ENCODE measurements around the gene AQP9. TPM values are rescaled to one million over a fixed set of nuclear protein-coding genes. Genes with fewer than 3 reads are reported as not detected.

AQP9 gene
- total RNA-seq, 1 donor from 2014 or later = not detected

DNA sequence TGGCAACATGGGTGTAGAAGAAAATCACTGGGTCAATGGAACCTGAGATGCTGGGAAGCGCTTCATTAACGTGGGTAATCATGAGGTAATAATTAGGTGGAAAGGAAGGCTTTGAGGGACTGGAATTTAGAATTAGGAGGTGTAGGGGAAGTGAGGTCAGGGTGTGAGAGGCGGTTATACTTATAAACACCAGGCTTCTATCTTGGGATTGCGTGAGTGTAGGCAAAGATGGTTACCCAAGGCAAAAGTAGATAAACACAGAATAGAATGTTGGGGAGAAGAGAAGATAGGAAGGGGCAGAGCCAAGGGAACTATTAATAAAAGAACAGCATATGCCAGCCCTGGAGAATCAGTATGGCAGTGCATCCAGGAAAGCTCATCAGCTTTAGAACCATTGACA is 3.3 kb upstream of the AQP9 start:
- Mint-ChIP-seq H3K4me3 (no peak overlapping the region), H3K4me1 (no peaks in the 10 kb centered on the region), H3K9me3 (no peaks in the 10 kb centered on the region), H3K27ac (ENCODE audit: unreplicated experiment) (no peak overlapping the region), H3K27me3 (ENCODE audit: low read depth) (peaks cover 10% of the 10 kb centered on the region), H3K36me3 (ENCODE audit: low read depth) (no peaks in the 10 kb centered on the region)
- TF ChIP-seq, protein P1, sequence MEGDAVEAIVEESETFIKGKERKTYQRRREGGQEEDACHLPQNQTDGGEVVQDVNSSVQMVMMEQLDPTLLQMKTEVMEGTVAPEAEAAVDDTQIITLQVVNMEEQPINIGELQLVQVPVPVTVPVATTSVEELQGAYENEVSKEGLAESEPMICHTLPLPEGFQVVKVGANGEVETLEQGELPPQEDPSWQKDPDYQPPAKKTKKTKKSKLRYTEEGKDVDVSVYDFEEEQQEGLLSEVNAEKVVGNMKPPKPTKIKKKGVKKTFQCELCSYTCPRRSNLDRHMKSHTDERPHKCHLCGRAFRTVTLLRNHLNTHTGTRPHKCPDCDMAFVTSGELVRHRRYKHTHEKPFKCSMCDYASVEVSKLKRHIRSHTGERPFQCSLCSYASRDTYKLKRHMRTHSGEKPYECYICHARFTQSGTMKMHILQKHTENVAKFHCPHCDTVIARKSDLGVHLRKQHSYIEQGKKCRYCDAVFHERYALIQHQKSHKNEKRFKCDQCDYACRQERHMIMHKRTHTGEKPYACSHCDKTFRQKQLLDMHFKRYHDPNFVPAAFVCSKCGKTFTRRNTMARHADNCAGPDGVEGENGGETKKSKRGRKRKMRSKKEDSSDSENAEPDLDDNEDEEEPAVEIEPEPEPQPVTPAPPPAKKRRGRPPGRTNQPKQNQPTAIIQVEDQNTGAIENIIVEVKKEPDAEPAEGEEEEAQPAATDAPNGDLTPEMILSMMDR (conservative IDR thresholded peaks at IDR 0.05) = no peak
- DNase-seq (ENCODE audit: low read depth, low spot score) = no peak

DNA sequence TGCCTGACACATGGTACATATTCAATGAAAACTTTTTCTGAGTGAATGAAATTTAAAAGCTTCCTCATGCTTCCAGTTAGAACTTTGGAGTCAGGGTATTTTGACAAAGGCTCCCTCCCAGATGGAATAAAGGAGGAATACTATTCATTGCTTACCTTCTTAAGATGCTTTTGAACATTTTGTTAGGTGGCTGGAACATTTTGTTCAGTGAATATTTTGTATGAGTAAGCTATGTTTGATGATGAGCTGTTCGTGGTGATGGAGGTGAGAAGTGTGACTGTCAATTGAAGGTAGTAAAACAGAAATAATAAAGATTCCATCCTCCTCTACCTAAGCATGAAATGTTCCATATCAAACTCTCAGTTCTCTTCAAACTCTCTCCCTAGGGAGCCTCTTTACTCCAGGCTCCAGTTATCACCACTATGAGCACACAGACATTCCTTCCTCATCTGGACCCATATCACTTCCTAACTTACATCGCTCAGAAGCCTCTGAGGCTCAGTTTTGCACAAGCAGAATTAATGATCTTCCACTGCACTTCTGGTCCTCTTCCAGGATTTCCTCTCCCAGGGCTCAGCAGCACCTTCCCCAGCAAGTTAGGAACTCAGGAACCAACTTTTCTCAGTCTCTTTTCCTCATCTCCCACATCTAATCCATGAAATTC is 2.5 kb upstream of the AQP9 start:
- H3K4me1 Mint-ChIP-seq = no peaks in the 10 kb centered on the region
- peaks cover 10% of the 10 kb centered on the region for H3K27me3 Mint-ChIP-seq (ENCODE audit: low read depth)
- DNase-seq (ENCODE audit: low read depth, low spot score) = no peak
- H3K9me3 Mint-ChIP-seq = no peaks in the 10 kb centered on the region
- H3K27ac Mint-ChIP-seq (ENCODE audit: unreplicated experiment) = no peak overlapping the region
- H3K36me3 Mint-ChIP-seq (ENCODE audit: low read depth) = no peaks in the 10 kb centered on the region
- no peak overlapping the region for H3K4me3 Mint-ChIP-seq
- TF ChIP-seq, protein P1 (conservative IDR thresholded peaks at IDR 0.05) = no peak

DNA sequence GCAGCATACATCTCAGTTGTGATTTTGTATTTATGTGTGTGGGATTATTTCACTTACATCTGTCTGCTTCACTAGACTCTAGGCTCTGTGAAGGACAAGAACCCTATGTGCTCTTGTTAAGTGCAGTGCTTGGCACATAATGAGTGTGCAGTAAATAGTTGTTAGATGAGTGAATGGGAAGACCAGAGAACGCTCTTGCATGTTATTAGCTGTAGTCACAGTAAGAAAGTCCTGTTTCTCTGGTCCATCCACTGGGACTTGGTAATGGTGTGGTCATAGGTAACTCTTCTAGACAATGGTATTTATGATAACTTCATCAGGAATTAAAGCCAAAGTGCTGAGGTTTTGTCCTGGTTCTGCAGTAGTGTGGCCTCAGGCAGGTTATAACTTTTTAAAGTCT is 1.4 kb upstream of the AQP9 start:
- Mint-ChIP-seq H3K4me3 (no peak overlapping the region), H3K9me3 (no peaks in the 10 kb centered on the region), H3K27me3 (ENCODE audit: low read depth) (peaks cover 10% of the 10 kb centered on the region), H3K36me3 (ENCODE audit: low read depth) (no peaks in the 10 kb centered on the region), H3K4me1 (no peaks in the 10 kb centered on the region), H3K27ac (ENCODE audit: unreplicated experiment) (no peak overlapping the region)
- TF ChIP-seq, protein P1 (conservative IDR thresholded peaks at IDR 0.05) = no peak
- no peak for DNase-seq (ENCODE audit: low read depth, low spot score)

DNA sequence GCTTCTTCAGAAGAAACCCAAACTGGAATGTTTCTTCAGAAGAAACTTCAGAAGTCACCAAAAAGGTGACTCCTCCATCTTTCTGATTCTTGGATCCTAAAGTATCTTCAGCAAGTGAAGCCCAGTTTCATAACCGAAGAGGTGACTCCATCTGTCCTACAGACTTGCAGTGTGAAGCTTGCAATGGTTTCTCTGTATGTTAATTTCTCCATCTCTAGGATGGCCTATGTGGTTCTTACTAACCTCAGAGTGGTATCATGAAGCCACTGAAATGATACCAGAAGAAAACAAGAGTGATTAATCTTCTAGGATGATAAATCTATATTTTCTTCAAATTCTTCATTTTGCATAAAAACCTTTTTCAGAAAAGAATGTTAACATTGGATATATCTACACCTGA is 495 bp upstream of the AQP9 start:
- no peaks in the 10 kb centered on the region for H3K36me3 Mint-ChIP-seq (ENCODE audit: low read depth)

DNA sequence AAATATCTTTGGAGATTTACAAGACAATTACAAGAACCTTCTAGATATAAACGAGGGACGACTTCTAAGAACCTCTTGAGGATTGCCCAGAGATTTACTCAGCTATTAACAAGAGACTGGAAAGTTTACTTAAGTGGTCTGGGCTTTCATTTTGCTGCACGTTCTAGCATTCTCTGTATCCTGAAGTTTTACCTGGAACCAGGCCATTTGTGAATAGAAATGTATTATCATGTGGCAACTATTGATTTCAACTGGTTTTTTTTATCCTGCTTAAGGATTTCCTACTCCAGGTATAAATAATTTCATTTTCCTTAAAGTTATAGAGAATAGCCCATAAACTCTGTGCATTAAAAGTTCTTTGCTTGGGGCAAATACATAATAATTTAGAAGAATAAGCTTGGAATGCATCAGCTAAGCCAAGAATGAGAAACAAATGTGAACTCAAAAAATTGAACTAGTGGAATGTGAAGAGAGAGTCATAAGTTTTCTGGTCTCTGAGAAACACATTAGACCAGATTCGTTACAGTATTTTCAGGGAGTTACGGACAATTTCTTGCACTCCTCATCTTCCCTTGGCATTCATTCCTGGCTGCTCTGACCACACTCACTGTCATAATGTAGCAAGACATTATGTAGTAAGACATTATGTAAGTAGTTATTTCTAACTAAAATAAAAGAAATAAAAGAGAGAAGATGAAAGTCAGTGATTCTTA is 1.3 kb downstream of the AQP9 start:
- Mint-ChIP-seq H3K27me3 (ENCODE audit: low read depth) (peaks cover 8% of the 10 kb centered on the region), H3K27ac (ENCODE audit: unreplicated experiment) (no peak overlapping the region), H3K9me3 (no peaks in the 10 kb centered on the region), H3K4me1 (no peaks in the 10 kb centered on the region), H3K4me3 (no peak overlapping the region), H3K36me3 (ENCODE audit: low read depth) (no peaks in the 10 kb centered on the region)
- no peak for DNase-seq (ENCODE audit: low read depth, low spot score)
- TF ChIP-seq, protein P1 (conservative IDR thresholded peaks at IDR 0.05) = no peak

More for the DNA sequence above, 495 bp upstream of the AQP9 start:
- Mint-ChIP-seq H3K4me1 (no peaks in the 10 kb centered on the region), H3K4me3 (no peak overlapping the region), H3K27me3 (ENCODE audit: low read depth) (peaks cover 10% of the 10 kb centered on the region), H3K27ac (ENCODE audit: unreplicated experiment) (no peak overlapping the region), H3K9me3 (no peaks in the 10 kb centered on the region)
- no peak for DNase-seq (ENCODE audit: low read depth, low spot score)
- TF ChIP-seq, protein P1 (conservative IDR thresholded peaks at IDR 0.05) = no peak
